Measurements from ENCODE around the gene LRRC49.

Gene LRRC49

DNA sequence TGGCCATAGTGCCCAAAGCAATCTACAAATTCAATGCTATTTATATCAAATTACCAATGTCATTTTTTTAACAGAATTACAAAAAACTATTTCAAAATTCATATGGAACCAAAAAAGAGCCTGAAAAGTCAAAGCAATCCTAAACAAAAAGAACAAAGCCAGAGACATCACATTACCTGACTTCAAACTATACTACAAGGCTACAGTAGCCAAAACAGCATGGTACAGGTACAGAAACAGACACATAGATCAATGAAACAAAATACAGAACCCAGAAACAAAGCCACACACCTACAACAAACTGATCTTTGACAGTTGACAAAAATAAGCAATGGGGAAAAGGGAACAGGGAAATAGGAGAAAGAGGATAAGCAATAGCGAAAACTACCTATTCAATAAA is 196.1 kb downstream of the LRRC49 start:
- Histone ChIP-seq H3K4me1 (ENCODE audit: insufficient read depth, low read length, poor library complexity, severe bottlenecking) (peaks cover 6% of the 10 kb centered on the region), H3K4me2 (ENCODE audit: low read depth, low read length, poor library complexity, severe bottlenecking) (no peak overlapping the region), H3K9me2 (replicated peaks; ENCODE audit: low read depth, low read length) (no peaks in the 10 kb centered on the region), H3K9ac (ENCODE audit: low read depth, low read length, poor library complexity, severe bottlenecking) (no peak overlapping the region), H4K20me1 (ENCODE audit: insufficient read depth, low read length, poor library complexity, severe bottlenecking) (no peaks in the 10 kb centered on the region), H3K36me3 (ENCODE audit: insufficient read depth, low read length) (no peaks in the 10 kb centered on the region), H3K79me2 (ENCODE audit: insufficient read depth, low read length) (no peaks in the 10 kb centered on the region), H3F3A (ENCODE audit: low read depth) (no peaks in the 10 kb centered on the region), H2AFZ (ENCODE audit: low read length) (no peak overlapping the region), H3K4me3 (ENCODE audit: low read length, poor library complexity, severe bottlenecking) (no peak overlapping the region), H3K9me3 (ENCODE audit: insufficient read depth, low read depth, low read length) (no peaks in the 10 kb centered on the region), H3K27me3 (ENCODE audit: insufficient read depth, low read length, poor library complexity, severe bottlenecking) (no peaks in the 10 kb centered on the region)
- TF ChIP-seq, protein P1, sequence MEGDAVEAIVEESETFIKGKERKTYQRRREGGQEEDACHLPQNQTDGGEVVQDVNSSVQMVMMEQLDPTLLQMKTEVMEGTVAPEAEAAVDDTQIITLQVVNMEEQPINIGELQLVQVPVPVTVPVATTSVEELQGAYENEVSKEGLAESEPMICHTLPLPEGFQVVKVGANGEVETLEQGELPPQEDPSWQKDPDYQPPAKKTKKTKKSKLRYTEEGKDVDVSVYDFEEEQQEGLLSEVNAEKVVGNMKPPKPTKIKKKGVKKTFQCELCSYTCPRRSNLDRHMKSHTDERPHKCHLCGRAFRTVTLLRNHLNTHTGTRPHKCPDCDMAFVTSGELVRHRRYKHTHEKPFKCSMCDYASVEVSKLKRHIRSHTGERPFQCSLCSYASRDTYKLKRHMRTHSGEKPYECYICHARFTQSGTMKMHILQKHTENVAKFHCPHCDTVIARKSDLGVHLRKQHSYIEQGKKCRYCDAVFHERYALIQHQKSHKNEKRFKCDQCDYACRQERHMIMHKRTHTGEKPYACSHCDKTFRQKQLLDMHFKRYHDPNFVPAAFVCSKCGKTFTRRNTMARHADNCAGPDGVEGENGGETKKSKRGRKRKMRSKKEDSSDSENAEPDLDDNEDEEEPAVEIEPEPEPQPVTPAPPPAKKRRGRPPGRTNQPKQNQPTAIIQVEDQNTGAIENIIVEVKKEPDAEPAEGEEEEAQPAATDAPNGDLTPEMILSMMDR (conservative IDR thresholded peaks at IDR 0.05; ENCODE audit: low read length), result no peak
- no peak for TF ChIP-seq EZH2phosphoT487 (IDR thresholded peaks at IDR 0.05; ENCODE audit: borderline replicate concordance)

DNA sequence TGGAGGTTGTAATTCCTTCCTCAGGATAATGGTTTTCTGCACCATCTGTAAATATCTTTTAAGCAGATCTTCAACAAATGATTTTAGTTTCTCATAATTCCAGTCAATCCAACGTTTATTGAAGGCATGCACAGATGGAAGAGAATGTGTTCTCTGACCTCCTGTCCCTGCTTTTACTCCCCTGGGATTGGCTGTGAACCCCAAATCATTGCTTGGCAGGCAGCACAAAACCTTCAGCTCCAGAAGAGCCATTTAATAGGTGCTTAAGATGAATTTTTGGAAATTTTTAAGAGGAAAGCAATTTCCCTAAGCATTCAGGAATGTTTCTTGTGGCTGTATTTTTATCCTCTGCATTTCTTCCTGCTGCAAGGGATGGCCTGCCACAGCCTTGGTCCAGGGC is 197.2 kb downstream of the LRRC49 start:
- H3K4me2 ChIP-seq (ENCODE audit: low read depth, low read length, poor library complexity, severe bottlenecking), result no peak overlapping the region
- H2AFZ ChIP-seq (ENCODE audit: low read length), result no peak overlapping the region
- no peak overlapping the region for H3K4me3 ChIP-seq (ENCODE audit: low read length, poor library complexity, severe bottlenecking)
- H3K27me3 ChIP-seq (ENCODE audit: insufficient read depth, low read length, poor library complexity, severe bottlenecking), result no peaks in the 10 kb centered on the region
- no peaks in the 10 kb centered on the region for H3K9me2 ChIP-seq (replicated peaks; ENCODE audit: low read depth, low read length)
- H3K9me3 ChIP-seq (ENCODE audit: insufficient read depth, low read depth, low read length), result no peaks in the 10 kb centered on the region
- TF ChIP-seq, protein P1 (conservative IDR thresholded peaks at IDR 0.05; ENCODE audit: low read length), result no peak
- TF ChIP-seq EZH2phosphoT487 (IDR thresholded peaks at IDR 0.05; ENCODE audit: borderline replicate concordance), result no peak
- no peaks in the 10 kb centered on the region for H4K20me1 ChIP-seq (ENCODE audit: insufficient read depth, low read length, poor library complexity, severe bottlenecking)
- no peaks in the 10 kb centered on the region for H3K79me2 ChIP-seq (ENCODE audit: insufficient read depth, low read length)
- H3K36me3 ChIP-seq (ENCODE audit: insufficient read depth, low read length), result no peaks in the 10 kb centered on the region
- H3K9ac ChIP-seq (ENCODE audit: low read depth, low read length, poor library complexity, severe bottlenecking), result no peak overlapping the region
- H3F3A ChIP-seq (ENCODE audit: low read depth), result no peaks in the 10 kb centered on the region
- peaks cover 5% of the 10 kb centered on the region for H3K4me1 ChIP-seq (ENCODE audit: insufficient read depth, low read length, poor library complexity, severe bottlenecking)

DNA sequence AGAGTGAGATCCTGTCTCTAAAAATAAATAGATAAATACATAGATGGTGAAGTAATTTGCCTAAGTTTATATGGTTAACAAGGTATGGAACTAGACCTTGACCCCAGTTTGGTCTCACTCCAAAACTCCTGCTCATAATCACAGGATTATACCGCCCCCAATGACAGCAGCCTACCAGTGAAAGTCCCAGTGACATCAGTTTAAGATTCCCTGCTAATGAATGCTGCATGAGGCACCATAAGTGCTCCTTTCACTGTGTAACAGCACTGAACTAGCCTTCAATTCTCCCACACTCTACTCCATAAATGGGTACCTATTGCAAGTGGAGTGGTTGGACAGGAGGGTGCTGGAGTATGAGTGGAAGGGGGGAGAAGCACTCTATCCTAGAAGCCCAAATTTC is 199.0 kb downstream of the LRRC49 start:
- H3K9me2 ChIP-seq (replicated peaks; ENCODE audit: low read depth, low read length), result no peaks in the 10 kb centered on the region
- no peaks in the 10 kb centered on the region for H4K20me1 ChIP-seq (ENCODE audit: insufficient read depth, low read length, poor library complexity, severe bottlenecking)
- H2AFZ ChIP-seq (ENCODE audit: low read length), result no peak overlapping the region
- H3K9ac ChIP-seq (ENCODE audit: low read depth, low read length, poor library complexity, severe bottlenecking), result no peak overlapping the region
- no peak overlapping the region for H3K4me2 ChIP-seq (ENCODE audit: low read depth, low read length, poor library complexity, severe bottlenecking)
- H3K36me3 ChIP-seq (ENCODE audit: insufficient read depth, low read length), result no peaks in the 10 kb centered on the region
- H3K4me3 ChIP-seq (ENCODE audit: low read length, poor library complexity, severe bottlenecking), result no peak overlapping the region
- no peaks in the 10 kb centered on the region for H3K4me1 ChIP-seq (ENCODE audit: insufficient read depth, low read length, poor library complexity, severe bottlenecking)
- H3K27me3 ChIP-seq (ENCODE audit: insufficient read depth, low read length, poor library complexity, severe bottlenecking), result no peaks in the 10 kb centered on the region
- no peaks in the 10 kb centered on the region for H3K79me2 ChIP-seq (ENCODE audit: insufficient read depth, low read length)
- H3F3A ChIP-seq (ENCODE audit: low read depth), result no peaks in the 10 kb centered on the region
- no peaks in the 10 kb centered on the region for H3K9me3 ChIP-seq (ENCODE audit: insufficient read depth, low read depth, low read length)
- TF ChIP-seq, protein P1 (conservative IDR thresholded peaks at IDR 0.05; ENCODE audit: low read length), result no peak
- TF ChIP-seq EZH2phosphoT487 (IDR thresholded peaks at IDR 0.05; ENCODE audit: borderline replicate concordance), result no peak

Measured in Loucy (cell line).